Amniotic epithelial cell (primary cell): ENCODE results near the gene APOA5.

Experiments used
- DNase-seq: peaks from one replicate; pipeline ENCODE4 v3.0.0-alpha.2; 2010; ENCODE audit warnings: low read depth

The APOA5 gene

DNA sequence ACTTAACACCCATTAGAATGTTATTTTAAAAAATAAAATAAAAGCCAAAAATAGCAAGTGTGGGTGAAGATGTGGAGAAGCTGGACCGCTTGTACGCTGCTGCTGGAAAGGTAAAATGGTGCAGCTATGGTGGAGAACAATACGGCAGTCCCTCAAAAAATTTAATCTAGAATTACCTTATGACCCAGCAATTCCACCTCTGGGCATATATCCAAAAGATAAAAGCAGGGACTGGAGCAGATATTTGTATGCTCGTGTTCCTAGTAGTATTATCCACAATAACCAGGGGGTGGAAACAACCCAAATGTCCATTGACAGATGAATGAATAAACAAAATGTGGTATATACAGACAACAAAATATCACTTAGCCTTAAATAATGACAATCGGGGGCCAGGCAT lies 6.1 kb upstream of the APOA5 start:
- DNase-seq: no peak

GRCh38 chr11:116796548-116796947 lies 4.9 kb upstream of the APOA5 start:
- no peak for DNase-seq

GRCh38 chr11:116794851-116795250 lies 3.2 kb upstream of the APOA5 start:
- DNase-seq: no peak

- DNase-seq: peak; percentile 23
These were observed 2.1 kb upstream of the APOA5 start for GRCh38 chr11:116793772-116794097.

DNA sequence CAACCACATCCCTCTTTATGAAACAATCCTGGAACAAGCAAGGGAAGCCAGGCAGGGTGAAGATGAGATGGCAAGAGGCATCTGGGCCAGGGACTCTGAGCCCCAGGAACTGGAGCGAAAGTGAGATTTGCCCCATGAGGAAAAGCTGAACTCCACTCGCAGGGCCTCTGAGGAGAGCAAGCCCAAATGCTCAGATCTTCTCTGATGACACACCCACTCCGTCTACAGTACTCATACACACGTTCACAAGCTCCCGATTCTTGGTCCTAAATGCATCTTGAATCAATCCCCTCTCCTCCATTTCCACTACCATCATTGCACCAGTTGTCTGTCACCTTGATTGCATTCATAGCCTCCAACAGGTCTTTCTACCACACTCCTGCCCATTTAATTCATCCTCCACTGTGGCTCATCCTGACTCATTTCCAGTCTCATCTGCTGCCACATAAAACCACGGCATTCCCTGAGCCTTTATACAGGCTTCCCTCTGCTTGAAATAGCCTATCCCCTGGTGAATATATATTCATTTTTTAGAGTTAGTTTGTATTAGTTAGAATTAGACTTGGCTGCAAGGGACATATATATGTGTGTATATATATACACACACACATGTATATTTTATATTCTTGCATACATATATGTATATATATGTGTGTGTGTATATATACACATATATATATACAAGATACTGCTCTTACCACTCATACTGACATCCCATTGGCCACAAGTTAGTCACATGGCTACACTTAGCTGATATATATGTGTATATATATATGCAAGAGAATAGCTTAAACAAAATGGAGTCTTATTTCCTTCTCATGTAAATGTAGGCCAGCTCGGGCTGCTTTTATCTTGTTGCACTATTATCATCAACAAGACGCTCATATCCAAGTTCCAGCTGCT lies 1.4 kb upstream of the APOA5 start:
- DNase-seq: peak; percentile 64

DNA sequence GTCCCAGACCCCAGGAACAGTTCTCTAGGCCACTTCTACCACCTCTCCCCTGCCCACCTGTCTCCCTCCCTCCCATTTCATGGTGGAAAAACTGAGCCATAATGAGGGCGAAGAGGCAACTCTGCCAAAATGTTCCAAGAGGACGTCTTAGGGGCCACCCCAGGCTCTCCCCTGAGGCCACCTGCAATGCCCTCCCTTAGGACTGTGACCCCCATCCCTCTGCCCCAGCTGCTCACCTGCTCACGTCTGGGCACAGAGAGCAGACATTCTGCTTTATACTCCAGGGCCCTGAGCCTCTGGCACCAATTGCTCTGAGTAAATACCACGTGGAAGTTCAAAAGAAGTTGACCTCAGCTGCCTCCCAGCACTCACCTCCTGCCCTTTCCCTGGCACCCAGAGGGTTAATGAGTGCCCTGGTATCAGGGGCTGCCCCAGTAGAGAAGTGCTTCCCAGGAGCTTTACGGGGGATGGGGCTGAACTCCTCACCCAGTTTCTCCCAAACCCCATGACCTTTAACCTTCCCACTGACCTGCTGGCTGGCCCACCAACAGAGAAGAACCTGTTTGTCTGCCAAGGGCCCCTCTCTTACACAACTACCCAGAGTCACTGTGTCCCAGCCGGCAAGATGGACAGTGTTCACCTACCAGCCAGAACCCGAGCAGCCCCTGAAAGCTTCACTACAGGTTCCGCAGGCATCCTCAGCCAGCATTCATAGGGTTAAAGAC lies 627 bp upstream of the APOA5 start:
- no peak for DNase-seq

DNA sequence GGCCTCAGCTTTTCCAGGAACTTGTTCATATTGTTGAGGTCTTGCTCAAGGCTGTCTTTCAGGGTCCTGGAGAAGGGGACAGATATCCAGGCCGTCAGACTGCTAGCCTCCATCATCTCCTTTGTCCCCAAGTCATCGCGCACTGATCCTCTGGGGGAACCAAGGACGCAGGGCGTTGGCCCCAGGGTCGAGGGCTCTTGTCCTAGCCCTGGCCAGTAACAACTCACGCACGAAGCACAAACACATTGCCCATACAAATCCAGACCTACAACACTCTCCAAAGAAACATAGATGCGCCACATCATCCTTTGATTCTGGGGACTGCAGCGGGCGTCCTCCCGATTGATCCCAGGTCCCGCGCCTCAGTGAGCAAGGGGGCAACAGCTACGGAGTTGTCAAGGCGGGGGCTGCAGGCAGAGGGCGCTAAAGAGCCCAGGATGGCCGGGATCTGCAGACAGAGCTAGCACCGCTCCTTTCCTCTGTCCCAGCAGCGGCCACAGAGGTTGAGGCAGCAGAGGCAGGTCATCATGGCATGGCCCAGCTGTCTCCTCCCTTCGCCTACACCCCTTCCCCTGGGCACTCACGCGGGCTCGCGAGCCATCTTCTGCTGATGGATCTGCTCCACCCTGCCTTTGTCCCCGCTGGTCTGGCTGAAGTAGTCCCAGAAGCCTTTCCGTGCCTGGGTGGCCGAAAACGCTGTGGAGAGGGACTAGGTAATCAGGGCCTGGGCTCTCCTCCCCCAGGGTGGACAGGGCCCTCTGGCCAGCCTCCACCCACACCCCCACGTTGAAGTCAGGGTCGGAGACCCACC lies 472 bp downstream of the APOA5 start:
- peak; percentile 33 for DNase-seq

DNA sequence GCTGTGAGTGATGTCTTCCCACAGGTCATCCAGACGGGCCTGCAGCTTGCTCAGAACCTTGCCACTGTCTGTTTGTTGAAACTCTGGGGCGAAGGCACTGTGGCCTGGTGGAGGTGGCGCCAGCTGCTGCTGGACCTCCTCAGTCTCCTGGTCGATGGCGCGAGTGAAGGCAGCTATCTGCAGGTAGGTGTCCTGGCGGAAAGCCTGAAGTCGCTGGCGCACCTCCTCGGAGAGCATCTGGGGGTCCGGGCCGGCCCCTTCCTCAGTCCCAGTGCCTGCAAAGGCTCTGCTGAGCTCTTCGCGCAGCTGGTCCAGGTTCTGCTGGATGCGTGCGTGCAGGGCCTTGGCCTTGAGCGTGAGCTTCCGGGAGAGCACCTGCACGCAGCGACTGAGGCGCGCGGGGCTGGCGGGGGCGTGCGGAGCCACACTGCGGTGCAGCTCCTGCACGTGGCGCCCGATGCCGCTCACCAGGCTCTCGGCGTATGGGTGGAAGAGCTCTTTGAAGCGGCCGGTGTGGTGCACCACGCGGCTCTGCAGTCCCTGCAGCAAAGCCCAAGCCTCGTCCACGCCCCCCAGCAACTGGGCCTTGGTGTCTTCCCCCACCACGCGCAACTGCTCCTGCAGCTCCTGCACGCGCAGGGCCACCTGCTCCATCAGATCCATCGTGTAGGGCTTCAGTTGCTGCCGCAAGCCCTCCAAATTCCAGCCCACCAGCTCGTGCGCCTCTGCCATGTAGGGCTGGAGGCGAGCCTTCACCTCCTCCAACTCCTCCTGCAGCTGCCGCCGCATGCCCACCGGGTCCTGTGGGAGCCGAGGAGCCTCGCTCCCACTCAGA lies 1.3 kb downstream of the APOA5 start:
- DNase-seq: no peak

GRCh38 chr11:116788975-116789374 lies 2.7 kb downstream of the APOA5 start:
- DNase-seq: no peak

DNA sequence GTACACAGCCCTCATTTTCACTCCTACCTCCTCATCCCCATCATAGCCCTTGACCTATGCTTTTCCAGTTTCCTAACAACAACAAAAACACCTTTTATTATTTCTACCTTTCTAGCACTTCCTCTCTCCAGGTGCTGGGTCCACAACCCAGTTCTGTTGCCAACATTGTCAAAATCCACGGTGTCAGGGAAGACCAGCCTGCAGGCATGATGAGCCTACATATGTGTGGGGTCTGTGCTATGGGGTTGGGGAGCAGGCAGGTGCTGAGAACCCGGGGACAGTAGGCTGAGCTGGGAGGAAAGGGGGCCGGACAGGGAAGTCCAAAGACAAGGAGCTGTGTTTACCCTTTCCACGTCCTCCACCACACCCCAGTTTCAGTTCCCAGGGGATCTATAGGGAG lies 3.1 kb downstream of the APOA5 start:
- DNase-seq: no peak

GRCh38 chr11:116787786-116788486 lies 3.7 kb downstream of the APOA5 start, which contains the start of gene ZPR1:
Gene ZPR1, minus strand, starts transcription at chr11:116788023. Its CDS starts 33 bp downstream, at chr11:116787990.
- peak; percentile 33 for DNase-seq

GRCh38 chr11:116787436-116787785 lies 4.3 kb downstream of the APOA5 start:
- DNase-seq: no peak

GRCh38 chr11:116786966-116787365 lies 4.7 kb downstream of the APOA5 start:
- DNase-seq: no peak

DNA sequence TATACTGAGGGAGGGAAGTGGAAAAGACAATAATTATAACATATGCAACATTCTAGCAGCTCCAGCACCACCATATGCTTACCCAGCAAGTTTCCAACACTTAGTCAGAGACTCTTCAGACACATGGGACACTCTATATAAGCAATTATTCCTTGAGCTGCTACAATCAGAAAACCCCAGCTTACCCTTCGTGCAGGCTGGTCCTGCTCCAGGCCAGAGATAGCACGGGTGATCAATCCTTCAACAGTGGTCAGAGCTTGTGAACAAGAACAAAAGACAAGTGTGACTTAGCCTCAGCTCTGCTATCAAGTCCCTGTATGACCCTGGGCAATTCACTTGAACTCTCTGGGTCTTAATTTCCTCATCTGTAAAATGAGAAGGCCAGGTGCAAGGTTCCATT lies 5.4 kb downstream of the APOA5 start:
- DNase-seq: no peak

DNA sequence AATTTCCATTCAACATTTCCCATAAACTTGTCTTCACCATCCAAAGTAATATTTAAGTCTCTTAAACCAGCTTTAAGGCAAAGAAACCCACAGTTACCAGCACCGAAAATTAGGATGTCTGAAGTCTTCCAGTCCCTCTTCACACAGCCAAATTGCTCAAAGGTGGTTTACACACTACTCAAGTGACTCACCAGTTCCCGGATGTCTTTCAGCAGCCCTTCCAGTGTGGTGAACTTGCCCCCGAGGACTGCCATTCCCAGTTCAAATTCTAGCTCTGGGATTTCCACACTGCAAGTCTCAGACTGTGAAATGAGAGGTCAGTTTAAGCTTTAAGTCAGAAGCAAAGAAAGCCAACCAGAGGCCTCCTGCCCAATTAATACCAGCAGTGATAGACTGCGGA lies 9.0 kb downstream of the APOA5 start:
- peak; percentile 57 for DNase-seq

DNA sequence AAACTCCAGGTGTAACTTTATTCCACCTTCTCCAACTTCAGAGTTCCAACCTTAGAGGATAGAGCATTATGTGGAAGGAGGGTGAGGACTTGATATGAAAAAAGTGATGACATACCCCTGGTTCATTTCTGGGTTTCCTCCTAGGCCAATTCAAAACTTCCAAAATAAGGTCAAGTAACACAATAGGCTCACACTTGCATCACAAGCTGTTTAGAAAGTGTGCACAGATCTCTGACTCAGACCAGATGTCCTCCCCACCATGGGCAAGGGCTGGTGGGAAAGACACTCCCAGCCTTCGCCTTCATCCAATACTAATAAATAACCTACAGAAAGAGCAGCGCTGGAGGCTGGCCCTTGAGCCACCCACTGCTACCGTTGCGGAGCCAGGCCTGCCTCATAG lies 13.1 kb downstream of the APOA5 start:
- DNase-seq: peak; percentile 59

DNA sequence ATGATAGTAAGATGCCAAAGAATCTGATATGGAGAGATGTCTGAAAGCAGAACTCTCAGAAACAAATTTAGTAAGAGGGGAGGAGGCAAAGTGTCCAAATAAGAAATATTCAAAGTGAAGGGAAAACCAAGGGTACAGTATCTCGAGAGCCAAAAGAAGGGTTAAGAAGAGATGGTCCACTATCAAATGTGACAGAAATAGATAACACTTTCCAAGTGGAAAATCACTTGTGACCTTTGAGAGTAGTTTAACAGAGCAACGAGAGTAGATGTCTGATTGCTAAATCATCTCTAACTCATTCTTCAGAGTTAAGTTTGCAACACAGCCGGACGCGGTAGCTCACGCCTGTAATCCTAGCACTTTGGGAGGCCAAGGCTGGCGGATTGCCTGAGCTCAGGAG lies 14.6 kb downstream of the APOA5 start:
- DNase-seq: peak; percentile 65

- DNase-seq: no peak
These were observed 15.1 kb downstream of the APOA5 start for GRCh38 chr11:116776522-116776984.

GRCh38 chr11:116775975-116776374 lies 15.7 kb downstream of the APOA5 start:
- no peak for DNase-seq

DNA sequence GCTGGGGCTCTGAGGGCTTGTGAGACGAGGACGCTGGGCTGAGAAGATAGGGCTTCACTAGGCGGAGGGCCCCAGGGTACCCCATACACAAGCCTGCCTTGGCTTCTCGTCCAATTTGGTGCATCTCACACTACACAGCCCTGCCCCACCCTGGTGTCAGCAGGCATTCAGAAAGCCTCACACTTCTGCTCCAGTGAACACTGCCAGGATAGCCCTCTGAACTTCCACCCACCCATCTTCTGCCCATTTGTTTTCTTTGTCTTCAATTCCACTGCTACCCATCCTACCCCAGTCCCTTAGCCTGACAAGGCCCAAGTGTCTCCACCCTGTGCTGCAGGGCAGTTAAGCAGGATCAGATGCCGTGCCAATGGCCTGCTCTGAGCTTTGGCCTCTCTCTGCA lies 17.0 kb downstream of the APOA5 start:
- no peak for DNase-seq
